Daoy (cell line): ENCODE data around the gene DGKG. TPM values are rescaled to one million over a fixed set of nuclear protein-coding genes. Genes with fewer than 3 reads are reported as not detected.

Source experiments
- DNase-seq: peaks from one replicate; pipeline ENCODE4 v3.0.0-alpha.2; 2015; ENCODE audit warnings: low read depth
- total RNA-seq: library from RNA; depleted of rRNA; stranded (reverse); fragments of >200 nt; shearing (Covaris generic); gene quantifications from 2 replicates; pipeline ENCODE4 v1.2.3, GENCODE V29; 2014

DGKG gene
- total RNA-seq, 1 experiment from 2014 or later = 20.5 TPM

DNA sequence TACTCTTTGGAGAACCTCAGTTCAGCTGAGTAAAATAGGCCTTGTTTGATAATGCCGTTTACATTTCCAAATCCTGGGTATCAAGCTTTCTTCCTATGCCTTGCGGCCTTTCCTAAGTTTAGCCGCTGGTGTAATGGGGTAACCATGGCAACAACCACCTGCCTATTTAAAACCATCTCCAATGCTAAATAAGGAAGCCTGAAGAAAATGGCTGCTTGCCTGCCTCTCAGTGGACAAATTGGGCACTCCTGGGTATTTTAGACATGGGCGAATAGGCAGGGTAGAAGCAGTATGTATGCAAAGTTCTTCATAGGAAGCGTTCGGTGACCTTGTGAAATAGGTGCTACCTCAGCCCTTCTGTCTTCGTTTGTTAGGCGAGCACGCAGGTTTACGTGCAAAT, 122.7 kb downstream of the DGKG start:
- DNase-seq = no peak

DNA sequence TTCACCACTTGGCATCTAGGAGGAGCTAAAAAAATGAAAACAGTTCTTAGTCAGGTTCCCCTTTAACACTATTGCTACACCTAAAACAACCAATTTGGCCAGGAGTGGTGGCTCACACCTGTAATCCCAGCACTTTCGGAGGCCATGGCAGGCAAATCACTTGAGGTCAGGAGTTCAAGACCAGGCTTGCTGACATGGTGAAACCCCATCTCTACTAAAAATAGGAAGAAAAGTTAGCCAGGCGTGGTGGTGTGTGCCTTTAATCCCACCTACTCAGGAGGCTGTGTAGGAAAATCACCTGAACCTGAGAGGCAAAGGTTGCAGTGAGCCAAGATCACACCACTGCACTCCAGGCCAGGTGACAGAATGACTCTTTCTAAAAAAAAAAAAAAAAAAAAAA, 124.1 kb downstream of the DGKG start:
- DNase-seq = no peak

DNA sequence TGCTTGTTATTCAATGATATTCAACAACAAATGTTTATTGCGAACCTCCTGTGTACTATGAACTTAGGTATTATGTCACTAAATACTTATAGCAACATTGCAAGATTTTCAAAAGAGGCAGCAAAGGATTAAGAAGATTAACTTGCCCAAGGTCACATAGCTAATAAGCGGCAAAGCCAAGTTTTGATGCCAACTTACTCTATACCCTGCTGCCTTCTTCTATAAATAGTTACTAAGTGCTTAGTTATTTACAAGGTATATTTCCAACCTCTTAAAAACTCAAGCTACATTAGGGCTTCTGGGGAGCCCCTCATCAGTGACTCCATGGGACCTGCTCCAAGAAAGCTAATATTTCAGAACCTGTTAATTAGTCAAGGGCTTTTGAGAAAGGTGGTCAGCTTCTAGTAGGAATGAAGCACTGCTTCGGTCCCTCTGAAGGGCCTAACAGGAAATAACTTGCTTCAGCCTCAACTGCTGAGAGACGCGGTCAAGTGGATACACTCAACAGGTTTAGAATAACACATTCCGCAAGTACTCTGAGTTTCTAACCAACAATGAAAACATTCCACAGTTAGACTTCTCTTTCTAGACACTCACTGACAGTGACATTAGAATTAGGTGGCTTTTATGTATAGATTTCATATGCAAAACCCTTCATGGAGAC, 125.5 kb downstream of the DGKG start:
- no peak for DNase-seq

DNA sequence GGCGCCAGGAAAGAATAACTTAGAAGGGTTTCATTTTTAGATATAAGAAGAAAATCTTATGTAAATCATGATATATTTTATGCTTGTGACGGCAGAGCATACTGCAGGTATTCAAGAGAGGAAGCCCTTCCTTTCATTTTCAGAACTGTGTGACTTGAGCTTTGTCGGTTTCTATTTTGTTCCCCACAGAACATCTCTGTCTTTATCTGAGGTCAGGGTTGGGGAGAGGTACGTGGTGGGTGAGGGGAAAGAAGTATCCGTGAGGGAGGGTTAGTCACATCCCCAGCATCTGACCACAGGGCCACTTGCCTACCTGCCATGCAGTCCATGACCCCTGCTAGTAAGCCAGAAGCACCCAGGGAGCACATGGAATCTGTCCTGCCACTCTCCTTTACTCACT, 126.5 kb downstream of the DGKG start:
- DNase-seq = no peak

DNA sequence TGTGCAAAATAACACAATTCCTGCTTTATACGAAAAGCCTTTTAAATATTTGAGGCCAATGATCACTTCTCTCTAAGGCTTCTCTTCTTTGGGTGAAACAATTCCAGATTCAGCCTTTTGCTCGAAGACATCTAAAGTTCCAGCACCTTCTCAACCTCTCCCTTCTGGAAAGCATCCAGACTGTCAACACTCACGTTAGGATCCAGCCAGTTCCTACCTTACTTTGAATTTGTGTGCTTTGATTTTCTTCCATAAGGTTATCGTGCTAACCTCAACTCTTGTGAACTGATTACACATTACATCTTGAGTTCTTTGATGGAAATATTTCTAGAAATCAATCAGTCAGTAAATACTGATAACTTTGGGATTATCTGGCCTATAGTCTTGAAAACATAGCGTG, 127.9 kb downstream of the DGKG start:
- DNase-seq = no peak

DNA sequence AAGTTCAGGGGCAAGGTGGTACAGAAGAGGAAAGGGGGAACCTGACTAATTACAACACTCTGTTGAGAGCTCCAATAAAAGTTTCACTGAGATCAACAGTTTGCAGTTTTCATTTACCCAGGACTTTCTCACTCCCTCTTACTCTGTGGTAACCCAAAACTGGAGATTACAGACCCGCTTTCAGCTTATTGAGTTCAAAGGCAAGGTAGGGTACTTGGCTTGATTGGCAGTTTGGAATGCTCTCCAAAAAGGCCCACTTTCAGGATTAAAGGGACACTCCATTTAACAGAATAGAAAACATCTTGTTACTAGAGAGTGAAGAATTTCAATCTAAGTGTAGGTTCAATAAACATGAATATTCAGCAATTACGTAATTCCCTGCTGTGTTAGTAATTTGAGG, 135.6 kb downstream of the DGKG start:
- DNase-seq = no peak

DNA sequence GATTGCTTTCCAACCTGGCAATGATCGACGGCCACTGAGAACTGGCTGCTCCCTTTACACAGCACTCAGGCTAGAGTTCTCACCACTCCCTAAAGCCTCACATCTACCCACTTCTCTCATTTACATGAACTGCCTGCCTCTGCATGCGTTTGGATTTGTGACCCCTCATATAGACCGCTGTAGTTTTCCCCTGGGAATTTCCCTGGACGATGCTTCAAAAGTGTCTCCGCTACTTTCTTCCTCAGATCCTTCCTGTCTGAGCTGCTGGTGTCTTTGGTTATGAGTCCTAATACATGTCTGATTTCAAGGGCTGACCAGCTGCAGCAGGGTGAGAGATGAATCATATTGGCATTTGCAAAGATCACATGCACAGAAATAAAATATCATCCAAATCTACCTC, 136.4 kb downstream of the DGKG start:
- no peak for DNase-seq

DNA sequence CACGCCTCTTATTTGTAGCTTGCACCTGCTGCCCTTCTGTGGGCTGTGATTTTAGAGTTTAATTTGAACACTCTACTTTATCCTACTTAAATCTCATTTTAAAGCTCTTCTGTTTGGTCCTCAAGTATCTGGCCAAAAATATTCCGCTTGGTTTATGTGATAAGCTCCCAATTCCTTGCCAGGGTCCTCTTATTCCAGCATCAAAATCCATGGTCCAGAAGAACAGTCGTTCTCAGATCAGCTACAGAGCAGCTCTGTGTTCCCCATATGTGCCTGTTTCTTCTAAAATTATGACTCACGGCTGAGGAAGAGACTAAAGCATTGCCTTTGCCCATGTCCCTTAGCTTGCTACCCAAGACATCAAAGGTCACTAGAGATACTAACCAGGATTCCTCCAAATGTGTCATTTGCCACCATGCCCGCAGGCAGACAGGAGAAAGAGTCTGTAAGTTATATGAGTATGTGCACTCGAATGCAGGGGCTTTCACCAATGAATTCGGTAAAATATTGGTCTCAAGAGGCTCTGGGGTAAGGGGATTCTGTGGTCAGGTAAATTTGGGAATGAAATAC, 137.9 kb downstream of the DGKG start:
- DNase-seq = no peak

DNA sequence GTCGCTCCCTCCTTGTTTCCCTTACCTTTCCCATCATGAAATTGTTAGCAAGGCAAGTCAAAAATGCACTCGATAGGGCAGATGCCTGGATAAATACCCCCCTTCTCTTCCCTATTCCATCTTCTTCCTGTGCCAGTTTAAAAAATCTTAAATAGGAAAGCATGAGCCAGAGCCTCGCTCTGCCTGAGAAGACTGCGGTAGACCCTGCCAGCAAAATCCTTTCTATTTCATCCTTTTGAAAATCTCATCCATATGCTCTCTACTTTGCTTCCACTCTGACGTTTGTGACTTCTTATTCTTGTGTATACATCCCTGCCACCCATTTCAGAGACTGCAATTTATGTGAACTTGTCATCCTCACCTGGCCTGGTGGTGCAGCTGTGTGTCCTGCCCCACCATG, 138.6 kb downstream of the DGKG start:
- no peak for DNase-seq

DNA sequence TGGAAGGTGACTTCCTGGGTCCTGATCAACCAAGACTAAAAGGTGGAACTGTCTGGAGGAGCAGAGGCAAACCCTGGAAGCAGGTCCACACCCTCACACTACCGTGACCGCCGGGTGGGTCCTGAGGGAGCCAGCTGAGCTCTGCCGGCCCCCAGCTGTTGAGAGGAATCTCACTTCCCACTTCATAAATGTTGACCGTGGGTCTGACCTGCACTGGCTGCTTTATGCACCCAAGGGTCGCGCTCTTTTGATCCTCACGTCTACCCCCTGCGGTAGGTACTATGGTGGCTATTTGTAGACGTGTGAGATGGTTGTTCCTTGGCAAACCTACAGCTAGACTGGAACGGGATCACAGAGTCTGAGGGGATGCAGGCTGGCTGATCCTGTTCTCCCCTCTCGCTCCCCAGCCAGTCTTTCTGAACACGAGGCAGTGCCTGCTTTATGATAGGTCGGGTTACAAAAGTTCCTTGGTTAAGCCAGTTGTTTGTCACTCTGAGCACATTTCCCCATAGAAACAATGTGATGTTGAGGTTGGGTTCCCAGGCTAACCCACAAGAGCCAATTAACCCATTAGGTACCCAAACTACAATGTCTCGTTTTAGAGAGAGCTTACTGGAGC, 140.2 kb downstream of the DGKG start:
- no peak for DNase-seq

DNA sequence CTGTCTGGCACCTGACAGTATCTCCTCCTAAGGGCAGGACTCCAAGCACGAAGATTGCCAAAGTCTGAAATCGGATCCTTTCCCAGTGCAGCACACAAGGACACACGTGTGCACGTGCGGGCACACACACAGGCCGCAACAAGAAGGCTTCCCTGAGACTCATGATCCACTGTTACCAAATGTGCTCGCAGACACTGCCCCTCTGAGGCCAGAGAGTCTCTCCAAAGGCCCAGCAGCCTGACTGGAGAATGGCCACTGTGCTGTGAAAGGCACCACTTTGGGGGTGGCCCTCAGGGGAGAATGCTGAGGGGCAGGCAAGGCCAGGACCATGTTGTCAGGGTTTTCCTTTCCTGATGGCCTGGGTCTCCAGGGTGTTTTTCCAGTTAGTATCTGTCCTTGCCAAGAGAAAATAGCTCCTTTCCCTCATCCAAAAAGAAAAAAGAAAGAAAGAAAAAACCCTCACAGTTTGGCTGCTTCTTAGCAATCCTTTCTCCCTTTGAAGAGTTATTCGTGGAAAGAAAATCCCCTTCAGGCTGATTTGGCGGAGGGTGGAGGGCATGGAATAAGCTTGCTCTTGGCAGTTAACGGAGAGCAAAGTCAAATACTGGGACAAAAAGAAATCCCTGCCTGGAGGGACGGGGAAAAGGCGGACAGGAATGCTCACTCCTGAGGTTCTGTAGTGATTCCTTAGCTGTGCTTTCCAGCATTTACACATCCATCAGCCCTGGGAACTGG, 141.0 kb downstream of the DGKG start:
- DNase-seq = no peak

DNA sequence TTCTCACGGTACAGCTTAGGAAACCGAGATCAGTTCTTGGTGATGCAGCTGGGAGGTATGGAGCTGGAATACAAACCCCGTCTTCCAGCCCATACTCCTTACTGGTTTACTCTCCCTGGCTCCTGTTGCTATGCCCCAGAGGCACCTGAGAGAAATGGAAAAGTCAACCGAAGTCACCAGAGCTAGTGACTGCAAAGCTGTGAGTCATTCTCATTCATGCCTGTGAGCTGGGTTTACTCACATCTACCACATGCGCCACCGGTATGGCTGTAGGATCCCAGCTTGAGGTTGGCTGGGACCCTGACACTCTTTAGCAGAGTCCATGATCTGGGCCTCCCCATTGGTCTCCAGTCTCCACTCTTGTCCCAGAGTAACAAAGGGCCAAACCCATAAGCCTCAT, 141.7 kb downstream of the DGKG start:
- peak; percentile 77 for DNase-seq

DNA sequence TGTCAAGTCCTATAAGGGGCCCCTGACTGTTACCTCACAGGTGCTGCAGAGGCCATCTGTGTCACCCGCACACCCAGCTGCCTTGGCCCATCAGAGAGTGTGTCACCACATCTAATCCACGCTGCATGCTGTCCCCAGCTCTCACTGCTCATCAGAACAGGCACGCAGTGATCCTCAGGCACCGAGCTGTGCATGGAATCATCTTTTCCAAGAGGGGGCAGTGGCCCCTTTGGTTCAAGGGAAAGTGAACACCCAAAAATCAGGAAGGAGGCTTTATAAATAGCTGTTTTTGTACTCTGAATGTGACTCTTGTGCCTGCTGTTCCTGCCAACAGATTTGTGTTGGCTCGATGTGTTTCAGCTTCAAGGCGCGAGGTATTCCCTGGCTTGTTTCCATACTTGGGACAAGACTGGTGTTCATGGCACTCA, 142.8 kb downstream of the DGKG start:
- no peak for DNase-seq

DNA sequence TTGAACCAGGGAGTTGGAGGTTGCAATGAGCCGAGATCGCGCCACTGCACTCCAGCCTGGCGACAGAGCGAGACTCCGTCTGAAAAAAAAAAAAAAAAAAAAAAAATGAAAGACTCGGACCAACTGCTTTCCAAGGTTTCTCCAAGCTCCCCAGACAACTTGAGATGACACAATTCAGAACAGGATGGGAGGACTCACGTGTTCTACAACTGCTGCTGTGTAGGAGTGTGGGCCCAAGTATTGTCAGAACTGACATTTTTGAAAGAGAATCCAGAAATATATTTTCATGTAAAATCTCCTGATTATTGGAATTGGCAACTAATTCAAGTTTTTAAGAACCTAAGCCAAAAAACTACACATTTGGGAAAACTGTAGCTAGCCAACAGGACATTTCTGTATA, 143.6 kb downstream of the DGKG start:
- no peak for DNase-seq

DNA sequence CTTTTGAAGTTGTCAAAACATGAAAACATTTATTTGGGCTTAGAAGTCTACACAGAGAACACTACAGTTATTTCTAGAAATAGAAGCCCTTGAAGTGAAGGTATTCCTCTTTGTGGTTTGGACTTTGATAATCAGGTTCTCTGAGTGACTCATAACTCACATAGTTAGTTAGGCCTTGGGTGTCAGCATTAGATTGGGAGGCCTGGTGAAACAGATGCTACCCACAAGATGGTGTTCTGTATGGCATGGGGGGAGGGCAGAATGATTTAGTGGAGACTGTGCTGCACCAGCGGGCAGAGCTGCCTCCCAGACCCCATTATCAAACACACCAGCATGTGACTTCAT, 144.2 kb downstream of the DGKG start:
- peak; percentile 49 for DNase-seq

DNA sequence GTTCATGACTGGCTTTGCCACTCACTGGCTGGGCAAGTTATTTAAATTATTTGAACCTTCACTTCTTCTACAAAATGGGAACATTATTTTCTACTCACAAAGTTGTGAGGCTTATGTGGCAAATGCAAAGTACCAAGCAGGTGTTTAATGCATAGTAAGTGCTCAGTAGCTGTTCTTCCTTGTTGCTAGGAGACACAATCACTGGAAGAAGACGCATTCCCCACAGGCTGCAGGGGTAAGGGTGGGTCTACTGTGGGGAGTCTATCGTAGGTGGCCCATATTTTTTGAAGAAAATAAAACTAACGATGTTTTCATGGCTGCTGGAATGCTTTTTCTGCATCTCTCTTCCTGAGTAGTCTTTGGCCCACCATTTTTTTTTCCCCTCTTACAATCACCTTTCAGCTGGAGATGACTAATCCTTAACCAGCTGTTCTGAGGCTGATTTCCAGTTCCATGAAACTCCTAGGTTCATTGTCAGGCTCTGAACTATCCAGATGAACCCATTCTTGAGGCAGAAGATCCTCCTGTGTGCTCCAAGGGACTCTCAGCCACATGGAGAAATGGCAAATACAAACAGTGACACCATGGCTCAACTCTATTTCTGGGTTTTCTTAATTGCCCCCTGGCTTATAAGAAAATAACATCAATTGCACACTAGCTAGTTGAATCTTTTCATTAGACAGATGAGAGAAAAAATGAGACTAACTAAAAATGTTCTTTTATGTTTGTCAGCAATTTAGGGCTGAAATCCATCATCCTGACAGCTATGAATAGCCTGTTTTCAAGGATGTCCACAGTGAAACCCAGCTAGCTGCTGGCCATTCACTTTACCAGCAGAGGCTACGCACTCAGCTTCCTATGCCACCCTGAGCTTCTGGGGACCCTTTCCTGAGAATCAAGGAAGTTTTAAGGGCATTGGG, 144.9 kb downstream of the DGKG start:
- DNase-seq = peak; percentile 18

DNA sequence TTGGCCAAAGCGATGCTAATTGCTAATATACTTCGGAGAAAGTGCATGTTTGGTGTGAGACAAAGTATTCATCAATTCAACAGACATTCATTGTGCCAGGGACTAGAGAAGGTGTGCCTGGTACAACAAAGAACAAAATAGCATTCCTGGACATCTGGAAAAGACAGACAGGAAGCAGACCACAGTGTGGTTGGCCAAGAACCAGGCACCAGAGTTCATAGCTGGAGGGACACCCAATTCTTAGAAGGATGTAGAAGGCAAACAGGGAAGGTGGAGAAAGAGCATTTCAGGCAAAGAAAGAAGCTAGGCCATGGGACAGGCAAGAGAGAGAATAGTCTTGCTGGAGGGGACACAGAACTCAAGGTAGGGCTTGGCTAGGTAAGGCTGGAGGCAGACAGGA, 147.4 kb downstream of the DGKG start:
- DNase-seq = no peak

DNA sequence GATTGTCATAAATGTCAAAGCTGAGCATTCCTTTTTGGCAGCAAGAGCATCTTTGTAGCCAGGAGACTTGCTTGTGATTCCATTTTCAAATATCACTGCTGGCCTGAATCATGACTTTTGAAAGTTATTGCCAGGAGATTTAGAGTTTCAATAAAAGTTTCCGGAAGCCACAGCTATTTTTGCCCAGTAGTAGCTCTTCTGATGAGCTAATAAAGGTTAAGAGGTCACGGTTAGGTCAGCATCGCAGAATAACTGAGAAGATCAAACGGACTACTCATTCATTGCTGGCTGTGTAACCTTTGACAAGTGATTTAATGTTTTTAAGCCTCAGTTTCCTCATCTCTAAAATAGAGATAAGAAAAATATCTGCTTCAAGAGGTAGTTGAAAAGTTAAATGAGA, 148.1 kb downstream of the DGKG start:
- DNase-seq = no peak

DNA sequence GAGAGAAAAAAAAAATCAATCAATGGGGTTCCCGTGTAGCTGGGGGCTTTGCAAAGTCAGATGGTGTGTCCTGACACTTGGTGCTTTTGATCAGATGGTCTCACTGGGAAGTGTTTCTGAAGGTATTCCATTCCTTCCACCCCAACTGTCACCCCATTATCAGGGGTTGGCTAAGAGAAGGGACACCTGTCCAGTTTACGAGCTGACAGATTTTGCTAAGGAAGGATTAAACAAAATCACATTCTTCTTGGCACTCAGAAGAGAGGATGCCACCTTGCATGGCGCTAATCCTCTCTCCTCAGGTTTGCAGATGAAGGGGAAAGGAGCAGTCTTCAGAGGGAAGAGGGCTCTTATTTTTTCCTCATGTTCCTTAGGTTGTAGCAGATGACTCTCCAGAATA, 149.4 kb downstream of the DGKG start:
- DNase-seq = no peak

DNA sequence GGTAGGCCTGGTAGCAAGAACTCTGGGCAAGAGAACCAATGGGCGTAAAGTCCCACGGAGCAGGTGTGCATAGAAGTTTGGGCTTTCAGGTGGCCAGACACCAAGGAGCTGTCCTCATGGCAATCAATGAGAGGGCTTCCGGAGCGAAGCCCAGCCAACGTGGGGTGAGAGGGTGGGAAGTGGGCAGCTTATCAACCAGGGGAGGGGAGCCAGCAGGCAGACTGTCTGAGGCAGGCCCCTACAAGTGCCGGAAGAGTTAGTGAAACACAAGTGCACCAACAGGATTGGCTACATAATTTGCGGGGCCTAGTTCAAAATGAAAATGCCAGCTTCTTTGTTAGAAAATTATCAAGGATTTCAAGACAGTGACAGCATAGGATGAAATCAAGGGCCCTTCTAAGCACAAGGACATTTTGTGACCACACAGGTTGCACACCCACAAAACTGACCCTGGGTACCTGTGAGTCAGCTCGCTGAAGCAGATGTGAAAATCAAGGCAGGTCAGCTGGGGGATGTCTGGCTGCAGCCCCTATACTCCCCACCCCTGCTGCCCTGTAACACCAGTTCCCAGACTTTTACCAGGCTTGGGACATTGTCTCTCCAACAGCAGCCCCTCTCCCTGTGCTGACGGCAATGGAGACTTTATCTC, 151.1 kb downstream of the DGKG start:
- DNase-seq = no peak
